Caco-2 (cell line): ENCODE results near the gene LHX3. TPM values are rescaled to one million over a fixed set of nuclear protein-coding genes. Genes with fewer than 3 reads are reported as not detected.

Experiments used
- BruUV-seq: library from RNA; stranded (reverse); fragments of 400-500 nt; replicated peaks from 2 replicates; lab custom pipeline; 2021; lab: Mats Ljungman, UMichigan
- CTCF ChIA-PET: fragments of 300-600 bp; sonication (Branson Sonifier 250); formaldehyde crosslinking; loops from one replicate; lab custom pipeline; 2022; ENCODE audit warnings: antibody characterized with exemption; lab: Charles Lee
- POLR2A ChIA-PET: fragments of 300-600 bp; sonication (Branson Sonifier 250); formaldehyde crosslinking; loops from one replicate; lab custom pipeline; 2022; ENCODE audit warnings: antibody characterized with exemption; lab: Charles Lee
- DNase-seq, 2 experiments: peaks; one replicate each; pipeline versions ENCODE4 v3.0.0 to v3.0.0-alpha.2; 2020 to 2022
- H3K27me3 ChIP-seq: replicated peaks from 2 replicates; pipeline ENCODE4 v1.6.0; 2011; ENCODE audit warnings: low read length; ENCODE audit not compliant: control insufficient read depth, insufficient read depth
- H3K36me3 ChIP-seq: 2 replicates; pipeline ENCODE4 v1.5.1; 2011; ENCODE audit warnings: low read length; ENCODE audit not compliant: control insufficient read depth, insufficient read depth
- H3K4me1 ChIP-seq: fragments of 250-450 bp; sonication (Bioruptor Pico); 2 replicates; pipeline ENCODE4 v1.5.1; 2020; ENCODE audit warnings: mild to moderate bottlenecking
- H3K4me3 ChIP-seq: 2 replicates; pipeline ENCODE4 v1.5.1; 2011; ENCODE audit warnings: low read depth, mild to moderate bottlenecking, control low read depth, low read length
- H3K9me3 ChIP-seq: fragments of 250-450 bp; sonication (Bioruptor Pico); 2 replicates; pipeline ENCODE4 v1.5.1; 2020; ENCODE audit warnings: mild to moderate bottlenecking, moderate library complexity
- H3K27ac Mint-ChIP-seq: one replicate; pipeline ENCODE4 v1.8.0; 2022; ENCODE audit warnings: mixed read lengths; ENCODE audit not compliant: unreplicated experiment
- H3K27me3 Mint-ChIP-seq: one replicate; pipeline ENCODE4 v1.8.0; 2022; ENCODE audit warnings: mixed read lengths; ENCODE audit not compliant: insufficient read depth, unreplicated experiment
- H3K36me3 Mint-ChIP-seq: one replicate; pipeline ENCODE4 v1.8.0; 2022; ENCODE audit warnings: mild to moderate bottlenecking, mixed read lengths; ENCODE audit not compliant: insufficient read depth, unreplicated experiment
- H3K4me1 Mint-ChIP-seq: one replicate; pipeline ENCODE4 v1.8.0; 2022; ENCODE audit warnings: low read depth, mixed read lengths; ENCODE audit not compliant: unreplicated experiment
- H3K4me3 Mint-ChIP-seq: one replicate; pipeline ENCODE4 v1.8.0; 2022; ENCODE audit warnings: mild to moderate bottlenecking, moderate library complexity, mixed read lengths; ENCODE audit not compliant: unreplicated experiment
- H3K9me3 Mint-ChIP-seq: one replicate; pipeline ENCODE4 v1.8.0; 2022; ENCODE audit warnings: mixed read lengths; ENCODE audit not compliant: unreplicated experiment
- CTCF ChIP-seq, 2 experiments: fragments of 200-600 bp in 1 of 2; IDR thresholded peaks; 1 replicate in 1 of 2; 2 replicates in 1 of 2; pipeline versions ENCODE4 v1.5.1 to v1.8.0; 2011 to 2022; ENCODE audit warnings: antibody characterized with exemption in 1 of 2, control low read depth in 1 of 2, inconsistent platforms in 1 of 2, low read depth in 1 of 2, low read length in 1 of 2, mild to moderate bottlenecking in 1 of 2, moderate library complexity in 1 of 2; ENCODE audit not compliant: insufficient read depth in 1 of 2, severe bottlenecking in 1 of 2, unreplicated experiment in 1 of 2
- intact Hi-C: fragments of 100-400 bp; cut with micrococcal nuclease; formaldehyde crosslinking; loops from one replicate; pipeline ENCODE4 v1.10.0; 2022; ENCODE audit not compliant: unreplicated experiment
- total RNA-seq: library from RNA; stranded (reverse); gene quantifications from 2 replicates; pipeline ENCODE4 v1.2.3, GENCODE V29; 2022

Gene LHX3
- total RNA-seq, 1 experiment from 2014 or later: 1.2 TPM

GRCh38 chr9:136196404-136197083 is 8.4 kb downstream of the LHX3 start:
- Mint-ChIP-seq H3K27ac (peak overlapping the region; percentile 35), H3K9me3 (no peaks in the 10 kb centered on the region), H3K4me1 (peaks cover 10% of the 10 kb centered on the region), H3K27me3 (no peaks in the 10 kb centered on the region), H3K36me3 (no peaks in the 10 kb centered on the region), H3K4me3 (peak overlapping the region; percentile 33)
- Histone ChIP-seq H3K9me3 (no peaks in the 10 kb centered on the region), H3K36me3 (no peaks in the 10 kb centered on the region), H3K27me3 (no peaks in the 10 kb centered on the region), H3K4me1 (peaks cover 12% of the 10 kb centered on the region), H3K4me3 (no peak overlapping the region)
- intact Hi-C loops: no loop called here
- BruUV-seq: no TSS peak
- no peak for TF ChIP-seq CTCF (IDR thresholded peaks at IDR 0.05; ENCODE audit: insufficient read depth in 1 of 2, low read depth in 1 of 2, low read length in 1 of 2, severe bottlenecking in 1 of 2, unreplicated experiment in 1 of 2)
- peak; percentile 44 to 58 for DNase-seq
- ChIA-PET POLR2A (no interaction called here), CTCF (no interaction called here)

- peaks cover 10% of the 10 kb centered on the region for H3K4me1 Mint-ChIP-seq
- H3K9me3 Mint-ChIP-seq: no peaks in the 10 kb centered on the region
- no peak for DNase-seq
- intact Hi-C loops: no loop called here
- Histone ChIP-seq H3K4me3 (no peak overlapping the region), H3K27me3 (no peaks in the 10 kb centered on the region), H3K9me3 (no peaks in the 10 kb centered on the region), H3K4me1 (peaks cover 12% of the 10 kb centered on the region), H3K36me3 (no peaks in the 10 kb centered on the region)
- no peak for TF ChIP-seq CTCF (IDR thresholded peaks at IDR 0.05; ENCODE audit: insufficient read depth in 1 of 2, low read depth in 1 of 2, low read length in 1 of 2, severe bottlenecking in 1 of 2, unreplicated experiment in 1 of 2)
- no peaks in the 10 kb centered on the region for H3K27me3 Mint-ChIP-seq
- H3K36me3 Mint-ChIP-seq: no peaks in the 10 kb centered on the region
- ChIA-PET CTCF (no interaction called here), POLR2A (no interaction called here)
- no peak overlapping the region for H3K27ac Mint-ChIP-seq
- no TSS peak for BruUV-seq
- H3K4me3 Mint-ChIP-seq: peak overlapping the region; percentile 11
Observed at GRCh38 chr9:136194540-136194939, 10.4 kb downstream of the LHX3 start.

GRCh38 chr9:136193891-136194279 is 11.0 kb downstream of the LHX3 start:
- DNase-seq: no peak
- Histone ChIP-seq H3K9me3 (no peaks in the 10 kb centered on the region), H3K27me3 (no peaks in the 10 kb centered on the region), H3K36me3 (no peaks in the 10 kb centered on the region), H3K4me3 (no peak overlapping the region; the same call in 1 of the 2 replicates), H3K4me1 (peaks cover 12% of the 10 kb centered on the region)
- TF ChIP-seq CTCF (IDR thresholded peaks at IDR 0.05; ENCODE audit: insufficient read depth in 1 of 2, low read depth in 1 of 2, low read length in 1 of 2, severe bottlenecking in 1 of 2, unreplicated experiment in 1 of 2): no peak
- H3K36me3 Mint-ChIP-seq: no peaks in the 10 kb centered on the region
- H3K27ac Mint-ChIP-seq: no peak overlapping the region
- ChIA-PET POLR2A (no interaction called here), CTCF (no interaction called here)
- peak overlapping the region; percentile 51 for H3K4me3 Mint-ChIP-seq
- no peaks in the 10 kb centered on the region for H3K9me3 Mint-ChIP-seq
- H3K4me1 Mint-ChIP-seq: peaks cover 10% of the 10 kb centered on the region
- H3K27me3 Mint-ChIP-seq: no peaks in the 10 kb centered on the region
- intact Hi-C loops: no loop called here
- no TSS peak for BruUV-seq
